Activated CD8-positive, alpha-beta memory T cell treated with anti-CD3 and anti-CD28 coated beads for 4 hours (primary cell): Measurements from ENCODE around the gene BPTF.
A peak's percentile ranks its signal among the peaks of the same experiment; 100 is the strongest.
"Not testable (repeated sequence)": the region's sequence is repeated elsewhere in the genome, so short reads cannot be mapped to it uniquely, and the experiment has no call there.

Experiments used
- DNase-seq, 2 donors: peaks; one replicate each; pipeline ENCODE4 v3.0.0-alpha.2; 2020; ENCODE audit warnings: low read depth in 2 of 2

The BPTF gene

GRCh38 chr17:67824735-67825626 lies at the start of gene BPTF:
BPTF (plus strand) TSS chr17:67825503; CDS start chr17:67825725, 222 bp downstream.
- peak; percentile 80 to 81 for DNase-seq

- no peak for DNase-seq
Observed at GRCh38 chr17:67779098-67779672, 46.1 kb upstream of the BPTF start.

GRCh38 chr17:67784364-67785121 lies 40.8 kb upstream of the BPTF start:
- no peak for DNase-seq

GRCh38 chr17:67785122-67785477 lies 40.2 kb upstream of the BPTF start:
- DNase-seq = no peak

GRCh38 chr17:67785504-67785903 lies 39.8 kb upstream of the BPTF start:
- no peak for DNase-seq

- DNase-seq = no peak
Observed at GRCh38 chr17:67800495-67800928, 24.8 kb upstream of the BPTF start.

- DNase-seq = no peak
Observed at GRCh38 chr17:67801626-67802175, 23.6 kb upstream of the BPTF start.

- no peak for DNase-seq
Observed at GRCh38 chr17:67810464-67810863, 14.8 kb upstream of the BPTF start.

- DNase-seq = not testable (repeated sequence)
Observed at GRCh38 chr17:67812380-67812779, 12.9 kb upstream of the BPTF start.

- no peak for DNase-seq
Observed at GRCh38 chr17:67813803-67814180, 11.5 kb upstream of the BPTF start.

GRCh38 chr17:67818110-67819002 lies 6.9 kb upstream of the BPTF start:
- no peak for DNase-seq

- DNase-seq = no peak
Observed at GRCh38 chr17:67819722-67820121, 5.6 kb upstream of the BPTF start.

GRCh38 chr17:67821871-67822367 lies 3.4 kb upstream of the BPTF start:
- no peak for DNase-seq

- peak; percentile 14 to 25 for DNase-seq
Observed at GRCh38 chr17:67825627-67826601, 611 bp downstream of the BPTF start.

GRCh38 chr17:67829331-67829730 lies 4.0 kb downstream of the BPTF start:
- DNase-seq = no peak

- no peak for DNase-seq
Observed at GRCh38 chr17:67830440-67830839, 5.1 kb downstream of the BPTF start.

GRCh38 chr17:67831268-67831667 lies 6.0 kb downstream of the BPTF start:
- no peak for DNase-seq

GRCh38 chr17:67833134-67833533 lies 7.8 kb downstream of the BPTF start:
- DNase-seq = no peak

GRCh38 chr17:67833946-67834631 lies 8.8 kb downstream of the BPTF start:
- no peak for DNase-seq
